D721Med (cell line): ENCODE measurements around the gene PLCXD3.

Source experiments
- DNase-seq: peaks from one replicate; pipeline ENCODE4 v3.0.0; 2011; ENCODE audit warnings: low spot score; ENCODE audit not compliant: insufficient read length
- FAIRE-seq: peaks from 2 replicates; lab custom pipeline; 2011; peaks lifted over from hg19 to GRCh38; lab: Jason Lieb, UNC
- CTCF ChIP-seq: IDR thresholded peaks from 2 replicates; pipeline ENCODE4 v1.5.1; 2012; ENCODE audit warnings: mild to moderate bottlenecking, control low read depth; ENCODE audit not compliant: insufficient read depth; ENCODE audit errors: missing control alignments

PLCXD3 gene

GRCh38 chr5:41263335-41263734 lies 247.1 kb downstream of the PLCXD3 start:
- no peak for DNase-seq
- no peak for TF ChIP-seq CTCF
- no peak for FAIRE-seq
